GM12873 (cell line): ENCODE measurements around the gene PHLDB3.

Source experiments
- TF ChIP-seq, protein P1 (sequence below): IDR thresholded peaks from 2 replicates; pipeline ENCODE4 v1.5.1; 2012; ENCODE audit warnings: low read depth, mild to moderate bottlenecking, moderate library complexity, low read length, control low read depth; ENCODE audit not compliant: insufficient read depth; ENCODE audit errors: missing control alignments

PHLDB3 gene

DNA sequence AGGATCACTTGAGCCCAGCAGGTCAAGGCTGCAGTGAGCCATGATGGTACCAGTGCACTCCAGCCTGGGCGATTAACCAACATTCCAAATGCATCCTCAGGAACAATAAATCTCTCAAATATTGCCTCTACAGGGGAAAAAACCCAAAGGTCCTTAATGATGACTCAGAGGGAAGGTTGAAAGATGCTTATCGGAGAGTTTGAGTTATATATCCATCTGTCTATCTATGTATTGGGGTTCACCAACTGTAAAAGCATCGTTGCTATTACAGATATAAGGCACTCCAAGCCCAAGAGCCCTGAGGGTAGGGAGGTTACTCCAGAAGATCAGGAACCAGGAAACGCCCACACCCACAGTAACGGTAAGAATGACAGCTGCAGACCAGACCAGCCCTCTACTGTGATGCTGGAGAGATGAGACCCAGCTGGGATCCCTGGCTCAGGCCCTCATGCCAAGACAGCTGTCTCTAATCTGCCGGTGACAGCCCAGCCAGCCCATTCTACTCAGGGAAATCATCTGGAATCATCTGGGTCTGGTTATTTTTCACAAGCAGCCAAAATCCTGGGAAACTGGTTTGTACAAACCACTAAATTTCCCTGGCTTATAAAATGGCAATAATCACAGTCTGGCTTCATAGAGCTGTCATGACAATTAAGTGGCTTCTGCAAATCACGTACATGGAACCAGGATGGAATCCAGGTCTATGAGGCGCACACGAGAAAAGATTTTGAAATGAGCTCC is 66.1 kb downstream of the PHLDB3 start:
- TF ChIP-seq, protein P1, sequence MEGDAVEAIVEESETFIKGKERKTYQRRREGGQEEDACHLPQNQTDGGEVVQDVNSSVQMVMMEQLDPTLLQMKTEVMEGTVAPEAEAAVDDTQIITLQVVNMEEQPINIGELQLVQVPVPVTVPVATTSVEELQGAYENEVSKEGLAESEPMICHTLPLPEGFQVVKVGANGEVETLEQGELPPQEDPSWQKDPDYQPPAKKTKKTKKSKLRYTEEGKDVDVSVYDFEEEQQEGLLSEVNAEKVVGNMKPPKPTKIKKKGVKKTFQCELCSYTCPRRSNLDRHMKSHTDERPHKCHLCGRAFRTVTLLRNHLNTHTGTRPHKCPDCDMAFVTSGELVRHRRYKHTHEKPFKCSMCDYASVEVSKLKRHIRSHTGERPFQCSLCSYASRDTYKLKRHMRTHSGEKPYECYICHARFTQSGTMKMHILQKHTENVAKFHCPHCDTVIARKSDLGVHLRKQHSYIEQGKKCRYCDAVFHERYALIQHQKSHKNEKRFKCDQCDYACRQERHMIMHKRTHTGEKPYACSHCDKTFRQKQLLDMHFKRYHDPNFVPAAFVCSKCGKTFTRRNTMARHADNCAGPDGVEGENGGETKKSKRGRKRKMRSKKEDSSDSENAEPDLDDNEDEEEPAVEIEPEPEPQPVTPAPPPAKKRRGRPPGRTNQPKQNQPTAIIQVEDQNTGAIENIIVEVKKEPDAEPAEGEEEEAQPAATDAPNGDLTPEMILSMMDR: no peak

DNA sequence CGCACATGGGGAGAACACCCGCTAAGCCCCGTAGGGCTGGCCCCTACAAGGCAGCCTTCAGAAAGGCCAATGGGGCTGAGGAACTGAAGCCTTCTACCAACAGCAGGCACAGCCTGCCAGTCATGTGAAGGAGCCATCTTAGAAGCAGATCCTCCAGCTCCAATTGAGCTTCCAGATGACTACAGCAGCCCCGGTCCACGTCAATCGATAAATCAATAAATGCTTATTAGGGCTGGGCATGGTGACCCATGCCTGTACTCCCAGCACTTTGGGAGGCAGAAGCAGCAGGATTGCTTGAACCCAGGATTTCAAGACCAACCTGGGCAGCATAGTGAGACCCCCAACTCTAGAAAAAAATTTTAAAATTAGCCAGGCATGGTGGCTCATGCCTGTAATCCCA is 66.8 kb downstream of the PHLDB3 start:
- TF ChIP-seq, protein P1: no peak

DNA sequence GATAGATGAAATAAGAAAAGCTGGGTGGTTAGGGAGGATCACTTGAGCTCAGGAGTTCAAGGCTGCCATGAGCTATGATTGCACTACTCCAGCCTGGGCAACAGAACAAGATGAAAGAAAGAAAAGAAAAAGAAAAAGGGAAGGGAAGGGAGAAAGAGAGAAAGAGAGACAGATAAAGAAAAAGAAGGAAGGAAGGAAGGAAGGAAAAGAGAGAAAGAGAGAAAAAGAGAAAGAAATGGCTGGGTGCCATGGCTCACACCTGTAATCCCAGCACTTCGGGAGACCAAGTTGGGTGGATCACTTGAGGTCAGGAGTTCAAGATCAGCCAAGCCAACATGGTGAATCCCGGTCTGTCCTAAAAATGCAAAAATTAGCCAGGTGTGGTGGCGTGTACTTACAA is 68.8 kb downstream of the PHLDB3 start:
- TF ChIP-seq, protein P1: no peak

DNA sequence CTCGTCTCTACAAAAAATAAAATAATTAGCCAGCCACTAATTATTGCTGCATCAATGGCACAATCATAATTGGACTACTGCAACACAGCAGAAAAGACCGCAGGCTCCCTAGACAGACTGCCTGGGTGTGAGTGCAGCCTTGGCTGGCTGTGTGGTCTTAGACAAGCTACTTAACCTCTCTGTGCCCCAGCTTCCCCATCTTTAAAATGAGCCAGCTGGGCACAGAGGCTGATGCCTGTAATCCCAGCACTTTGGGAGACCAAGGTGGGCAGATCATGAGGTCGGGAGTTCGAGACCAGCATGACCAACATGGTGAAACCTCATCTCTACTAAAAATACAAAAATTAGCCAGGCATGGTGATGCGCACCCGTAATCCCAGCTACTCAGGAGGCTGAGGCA is 70.9 kb downstream of the PHLDB3 start:
- TF ChIP-seq, protein P1: no peak

DNA sequence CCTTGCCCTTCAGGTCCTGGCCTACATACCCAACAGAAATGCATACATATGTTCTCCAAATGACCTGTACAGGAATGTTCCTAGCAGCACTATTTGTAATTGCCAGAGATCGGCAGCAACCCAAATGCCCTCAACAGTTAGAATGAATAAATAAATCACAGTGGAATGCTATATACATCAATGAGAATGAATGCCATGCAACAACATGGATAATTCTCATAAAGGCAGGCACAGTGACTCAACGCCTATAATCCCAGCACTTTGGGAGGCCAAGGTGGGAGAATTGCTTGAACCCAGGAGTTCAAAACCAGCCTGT is 71.2 kb downstream of the PHLDB3 start:
- TF ChIP-seq, protein P1: no peak

DNA sequence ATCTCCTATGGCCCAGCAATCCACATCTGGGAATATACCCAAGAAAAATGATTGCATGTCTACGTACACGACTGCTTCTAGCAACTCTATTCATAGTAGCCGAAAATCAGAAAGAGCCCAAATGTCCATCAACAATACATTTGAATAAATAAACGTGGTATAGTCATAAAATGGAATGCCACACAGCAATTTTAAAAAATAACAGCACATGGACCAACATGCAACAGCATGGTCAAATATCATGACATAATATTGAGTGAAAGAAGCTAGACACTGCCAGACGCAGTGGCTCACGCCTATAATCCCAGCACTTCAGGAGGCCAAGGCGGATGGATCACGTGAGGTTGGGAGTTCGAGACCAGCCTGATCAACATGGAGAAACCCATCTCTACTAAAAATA is 73.6 kb downstream of the PHLDB3 start:
- TF ChIP-seq, protein P1: no peak

DNA sequence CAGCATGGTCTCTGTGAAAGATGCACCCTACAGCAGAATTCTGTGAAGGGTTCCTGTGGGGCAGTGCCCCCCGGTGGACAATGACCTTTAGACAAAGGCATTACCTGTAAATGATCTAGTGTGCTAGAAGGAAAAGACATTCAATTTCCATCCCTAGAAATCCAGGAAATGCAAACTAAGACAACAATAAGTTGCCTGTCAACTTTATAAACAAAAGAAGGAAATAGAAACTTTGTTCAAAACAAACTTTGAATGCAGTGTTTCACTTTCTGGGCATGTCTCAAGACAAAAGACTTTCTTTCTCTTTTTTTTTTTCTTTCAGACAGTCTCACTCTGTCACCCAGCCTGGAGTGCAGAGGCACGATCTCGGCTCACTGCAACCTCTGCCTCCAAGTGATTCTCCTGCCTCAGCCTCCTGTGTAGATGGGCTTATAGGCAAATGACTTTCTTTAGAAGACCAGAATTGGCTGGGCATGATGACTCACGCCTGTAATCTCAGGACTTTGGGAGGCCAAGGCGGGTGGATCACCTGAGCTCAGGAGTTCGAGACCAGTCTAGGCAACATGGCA is 74.3 kb downstream of the PHLDB3 start:
- TF ChIP-seq, protein P1: peak; percentile 33
